GM10248 (cell line): ENCODE measurements around the gene RPL18.

Experiments
- CTCF ChIA-PET: fragments of 300-600 bp; sonication (Branson Sonifier 250); formaldehyde crosslinking; extraction: SDS; loops from one replicate; lab custom pipeline; 2021; ENCODE audit warnings: antibody characterized with exemption; lab: Yijun Ruan, JAX
- POLR2A ChIA-PET: fragments of 350-650 bp; sonication (Branson Sonifier 250); formaldehyde crosslinking; extraction: SDS; loops from one replicate; lab custom pipeline; 2020; ENCODE audit warnings: antibody characterized with exemption; lab: Yijun Ruan, JAX
- DNase-seq: peaks from one replicate; pipeline ENCODE4 v3.0.0; 2012; ENCODE audit errors: extremely low spot score
- CTCF ChIP-seq: IDR thresholded peaks from 2 replicates; pipeline ENCODE4 v1.5.1; 2012; ENCODE audit warnings: mild to moderate bottlenecking, low read depth; ENCODE audit errors: extremely low read depth, missing control alignments, control extremely low read depth

The RPL18 gene

GRCh38 chr19:48618916-48619691 is at the start of gene RPL18, which contains the start of gene SPHK2:
RPL18 (minus strand) TSS chr19:48619178; CDS start chr19:48619143, 35 bp downstream.
SPHK2 (plus strand) TSS chr19:48619506; CDS start chr19:48620515, 1,009 bp downstream.
- POLR2A ChIA-PET = interaction anchor here (0.5 to 3.7 kb wide), 18 partner anchors 10 to 1192 kb away, joined by 3 to 38 read pairs (median 4); partner anchors contain the start of genes CA11, DBP, KDELR1 and RUVBL2
- CTCF ChIA-PET = interaction anchor here (0.6 to 3.7 kb wide), 3 partner anchors 11 to 944 kb away, joined by 3 to 21 read pairs (median 3); no protein-coding TSS in a partner anchor
- peak; percentile 6 for TF ChIP-seq CTCF
- peak; percentile 98 for DNase-seq

GRCh38 chr19:48668761-48669160 is 49.8 kb upstream of the RPL18 start:
- no peak for DNase-seq
- ChIA-PET POLR2A (no interaction called here), CTCF (interaction anchor here (1.0 kb wide), 1 partner anchor 70 kb away, joined by 3 read pairs; no protein-coding TSS in a partner anchor)
- no peak for TF ChIP-seq CTCF

- CTCF ChIA-PET = interaction anchor here (1.0 kb wide), 1 partner anchor 70 kb away, joined by 3 read pairs; no protein-coding TSS in a partner anchor
- no peak for DNase-seq
- no peak for TF ChIP-seq CTCF
- POLR2A ChIA-PET = no interaction called here
Measured at GRCh38 chr19:48668332-48668731, 49.4 kb upstream of the RPL18 start.

GRCh38 chr19:48665786-48666185 is 46.8 kb upstream of the RPL18 start:
- TF ChIP-seq CTCF = no peak
- POLR2A ChIA-PET = no interaction called here
- no peak for DNase-seq
- CTCF ChIA-PET = interaction anchor here (1.7 to 1.8 kb wide), 2 partner anchors 9 to 10 kb away, joined by 4 to 10 read pairs; no protein-coding TSS in a partner anchor

- TF ChIP-seq CTCF = no peak
Measured at GRCh38 chr19:48664476-48664875, 45.5 kb upstream of the RPL18 start.

GRCh38 chr19:48663667-48664066 is 44.7 kb upstream of the RPL18 start:
- POLR2A ChIA-PET = no interaction called here
- no peak for TF ChIP-seq CTCF
- CTCF ChIA-PET = interaction anchor here (2.4 kb wide), 1 partner anchor 11 kb away, joined by 9 read pairs; no protein-coding TSS in a partner anchor

More at GRCh38 chr19:48664476-48664875, 45.5 kb upstream of the RPL18 start:
- POLR2A ChIA-PET = no interaction called here
- DNase-seq = no peak
- CTCF ChIA-PET = interaction anchor here (0.8 to 2.4 kb wide), 2 partner anchors 10 to 329 kb away, joined by 3 to 9 read pairs; partner anchors contain the start of genes GYS1 and RUVBL2

More at GRCh38 chr19:48663667-48664066, 44.7 kb upstream of the RPL18 start:
- no peak for DNase-seq
